Embryonic facial prominence (tissue), 1 donor: ENCODE results near the gene ANKLE1.
A peak's percentile ranks its signal among the peaks of the same experiment; 100 is the strongest.
"Not testable (repeated sequence)": the region's sequence is repeated elsewhere in the genome, so short reads cannot be mapped to it uniquely, and the experiment has no call there.

Experiments used
- DNase-seq: peaks from one replicate; pipeline ENCODE4 v3.0.0-alpha.2; 2016; ENCODE audit errors: extremely low spot score

Gene ANKLE1

GRCh38 chr19:17282488-17283125, 906 bp downstream of the ANKLE1 start:
- no peak for DNase-seq

- DNase-seq = no peak
Measured at GRCh38 chr19:17283504-17283996, 1.8 kb downstream of the ANKLE1 start.

- no peak for DNase-seq
Measured at GRCh38 chr19:17285415-17286135, 3.9 kb downstream of the ANKLE1 start.

- DNase-seq = no peak
Measured at GRCh38 chr19:17286263-17286662, 4.6 kb downstream of the ANKLE1 start.

- DNase-seq = no peak
Measured at GRCh38 chr19:17286752-17287151, 5.1 kb downstream of the ANKLE1 start.

- DNase-seq = no peak
Measured at GRCh38 chr19:17289489-17289888, 7.8 kb downstream of the ANKLE1 start.

- DNase-seq = no peak
Measured at GRCh38 chr19:17292301-17293074, 10.8 kb downstream of the ANKLE1 start.

- DNase-seq = no peak
Measured at GRCh38 chr19:17293605-17294004, 11.9 kb downstream of the ANKLE1 start.

- DNase-seq = no peak
Measured at GRCh38 chr19:17294051-17294891, 12.6 kb downstream of the ANKLE1 start.

- DNase-seq = not testable (repeated sequence)
Measured at GRCh38 chr19:17295551-17295950, 13.8 kb downstream of the ANKLE1 start.

GRCh38 chr19:17296273-17296672, 14.6 kb downstream of the ANKLE1 start:
- DNase-seq = no peak

- no peak for DNase-seq
Measured at GRCh38 chr19:17296976-17297375, 15.3 kb downstream of the ANKLE1 start.

- DNase-seq = no peak
Measured at GRCh38 chr19:17300992-17301619, 19.4 kb downstream of the ANKLE1 start.

- no peak for DNase-seq
Measured at GRCh38 chr19:17302391-17303166, 20.9 kb downstream of the ANKLE1 start.

- peak; percentile 86 for DNase-seq
Measured at GRCh38 chr19:17303167-17303939, 21.7 kb downstream of the ANKLE1 start, which contains the start of gene ABHD8. Gene ABHD8 (minus strand): TSS chr19:17303425. CDS start chr19:17301616, 1,809 bp downstream.

- DNase-seq = no peak
Measured at GRCh38 chr19:17303940-17304267, 22.2 kb downstream of the ANKLE1 start.

GRCh38 chr19:17304386-17305215, 22.9 kb downstream of the ANKLE1 start:
- no peak for DNase-seq

GRCh38 chr19:17305216-17305516, 23.5 kb downstream of the ANKLE1 start:
- no peak for DNase-seq
